ENCODE data around the gene ELOA. TPM values are rescaled to one million over a fixed set of nuclear protein-coding genes. Genes with fewer than 3 reads are reported as not detected.

Gene ELOA
- total and polyA plus RNA-seq, 9 of the 15 experiments (the other 6 are each of a cell fraction or from before 2014, with no cell fraction given): 31.9 to 98.6 (median 61.3) TPM

DNA sequence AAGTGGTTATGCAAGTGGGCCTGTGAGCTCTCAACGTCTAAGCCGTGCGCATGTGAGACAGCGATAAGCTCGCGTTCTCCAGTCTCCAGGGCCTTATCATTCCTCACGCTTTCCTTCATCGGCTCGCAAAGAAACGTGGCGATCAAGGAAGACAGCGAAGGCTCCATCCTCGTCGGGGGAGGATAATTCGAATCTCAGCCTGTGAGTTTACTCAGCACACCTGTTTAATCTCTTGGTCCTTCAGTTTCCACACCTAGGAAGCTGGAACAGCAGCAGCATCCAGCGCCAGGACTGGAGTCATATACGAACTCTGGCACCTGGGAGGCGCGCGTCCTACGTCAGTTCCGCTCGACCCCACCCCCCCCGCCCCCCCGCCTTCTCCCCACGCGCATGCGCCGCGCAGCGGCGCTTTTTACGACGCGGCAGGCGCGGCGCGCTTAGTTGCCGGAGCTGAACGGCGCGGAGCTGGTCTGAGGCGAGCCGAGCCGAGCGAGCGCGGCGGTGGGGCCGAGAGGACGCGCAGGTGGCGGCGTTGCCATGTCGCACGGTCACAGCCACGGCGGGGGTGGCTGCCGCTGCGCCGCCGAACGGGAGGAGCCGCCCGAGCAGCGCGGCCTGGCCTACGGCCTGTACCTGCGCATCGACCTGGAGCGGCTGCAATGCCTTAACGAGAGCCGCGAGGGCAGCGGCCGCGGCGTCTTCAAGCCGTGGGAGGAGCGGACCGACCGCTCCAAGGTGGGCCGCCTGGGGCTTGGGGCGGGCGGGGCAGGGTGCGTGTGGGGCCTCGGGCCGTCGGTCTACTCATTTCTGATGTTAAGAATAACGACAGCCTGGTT lies 34.9 kb downstream of the ELOA start, which contains the start of gene PITHD1 (continued):
- TF ChIP-seq ZNF212 (CRISPR knock-in tag; IDR thresholded peaks at IDR 0.05) (no peak), MEF2D (tag; conservative IDR thresholded peaks at IDR 0.05; ENCODE audit: low read depth) (no peak; the same call in 1 of the 2 replicates), ZNF316 (IDR thresholded peaks at IDR 0.05) (0 out of 2 replicates have a peak, but pooled peaks have one; percentile 2), PRMT5 (CRISPR knock-in tag; IDR thresholded peaks at IDR 0.05) (no peak), HDAC8 (tag; IDR thresholded peaks at IDR 0.05) (peak; percentile 70; the same call in 1 of the 2 replicates), ZNF766 (CRISPR knock-in tag; conservative IDR thresholded peaks at IDR 0.05) (peak; percentile 74; the same call in 1 of the 2 replicates), KLF13 (tag; IDR thresholded peaks at IDR 0.05; ENCODE audit: borderline replicate concordance, low read depth) (0 out of 2 replicates have a peak, but pooled peaks have one; percentile 49), ZNF717 (CRISPR knock-in tag; IDR thresholded peaks at IDR 0.05) (no peak), ZNF696 (CRISPR knock-in tag; conservative IDR thresholded peaks at IDR 0.05) (no peak), GTF2A2 (tag; IDR thresholded peaks at IDR 0.05) (no peak), SP2 (IDR thresholded peaks at IDR 0.05; ENCODE audit: extremely low read depth, low read depth, low read length, poor library complexity, severe bottlenecking) (no peak), CTBP1 (IDR thresholded peaks at IDR 0.05; ENCODE audit: borderline replicate concordance) (peak; percentile 98), SP1 (CRISPR knock-in tag; IDR thresholded peaks at IDR 0.05) (peak; percentile 78), NRF1 (conservative IDR thresholded peaks at IDR 0.05 in 1 of 2, IDR thresholded peaks at IDR 0.05 in 1 of 2) (peak; percentile 92 to 93), NR2C1 (IDR thresholded peaks at IDR 0.05) (peak; percentile 78), NR2C1 (tag; IDR thresholded peaks at IDR 0.05) (peak; percentile 86), EP400 (IDR thresholded peaks at IDR 0.05) (peak; percentile 99), STAT5B (CRISPR knock-in tag; IDR thresholded peaks at IDR 0.05) (no peak)
- TF ChIP-seq, protein P1, sequence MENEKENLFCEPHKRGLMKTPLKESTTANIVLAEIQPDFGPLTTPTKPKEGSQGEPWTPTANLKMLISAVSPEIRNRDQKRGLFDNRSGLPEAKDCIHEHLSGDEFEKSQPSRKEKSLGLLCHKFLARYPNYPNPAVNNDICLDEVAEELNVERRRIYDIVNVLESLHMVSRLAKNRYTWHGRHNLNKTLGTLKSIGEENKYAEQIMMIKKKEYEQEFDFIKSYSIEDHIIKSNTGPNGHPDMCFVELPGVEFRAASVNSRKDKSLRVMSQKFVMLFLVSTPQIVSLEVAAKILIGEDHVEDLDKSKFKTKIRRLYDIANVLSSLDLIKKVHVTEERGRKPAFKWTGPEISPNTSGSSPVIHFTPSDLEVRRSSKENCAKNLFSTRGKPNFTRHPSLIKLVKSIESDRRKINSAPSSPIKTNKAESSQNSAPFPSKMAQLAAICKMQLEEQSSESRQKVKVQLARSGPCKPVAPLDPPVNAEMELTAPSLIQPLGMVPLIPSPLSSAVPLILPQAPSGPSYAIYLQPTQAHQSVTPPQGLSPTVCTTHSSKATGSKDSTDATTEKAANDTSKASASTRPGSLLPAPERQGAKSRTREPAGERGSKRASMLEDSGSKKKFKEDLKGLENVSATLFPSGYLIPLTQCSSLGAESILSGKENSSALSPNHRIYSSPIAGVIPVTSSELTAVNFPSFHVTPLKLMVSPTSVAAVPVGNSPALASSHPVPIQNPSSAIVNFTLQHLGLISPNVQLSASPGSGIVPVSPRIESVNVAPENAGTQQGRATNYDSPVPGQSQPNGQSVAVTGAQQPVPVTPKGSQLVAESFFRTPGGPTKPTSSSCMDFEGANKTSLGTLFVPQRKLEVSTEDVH (IDR thresholded peaks at IDR 0.05; ENCODE audit: low read depth, partially characterized antibody): peak; percentile 56
- TF ChIP-seq, protein P2, sequence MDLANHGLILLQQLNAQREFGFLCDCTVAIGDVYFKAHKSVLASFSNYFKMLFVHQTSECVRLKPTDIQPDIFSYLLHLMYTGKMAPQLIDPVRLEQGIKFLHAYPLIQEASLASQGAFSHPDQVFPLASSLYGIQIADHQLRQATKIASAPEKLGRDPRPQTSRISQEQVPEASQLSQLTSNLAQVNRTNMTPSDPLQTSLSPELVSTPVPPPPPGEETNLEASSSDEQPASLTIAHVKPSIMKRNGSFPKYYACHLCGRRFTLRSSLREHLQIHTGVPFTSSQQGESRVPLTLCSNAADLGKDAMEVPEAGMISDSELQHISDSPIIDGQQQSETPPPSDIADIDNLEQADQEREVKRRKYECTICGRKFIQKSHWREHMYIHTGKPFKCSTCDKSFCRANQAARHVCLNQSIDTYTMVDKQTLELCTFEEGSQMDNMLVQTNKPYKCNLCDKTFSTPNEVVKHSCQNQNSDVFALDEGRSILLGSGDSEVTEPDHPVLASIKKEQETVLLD (IDR thresholded peaks at IDR 0.05): no peak; the same call in 1 of the 2 replicates
- TF ChIP-seq, protein P3, sequence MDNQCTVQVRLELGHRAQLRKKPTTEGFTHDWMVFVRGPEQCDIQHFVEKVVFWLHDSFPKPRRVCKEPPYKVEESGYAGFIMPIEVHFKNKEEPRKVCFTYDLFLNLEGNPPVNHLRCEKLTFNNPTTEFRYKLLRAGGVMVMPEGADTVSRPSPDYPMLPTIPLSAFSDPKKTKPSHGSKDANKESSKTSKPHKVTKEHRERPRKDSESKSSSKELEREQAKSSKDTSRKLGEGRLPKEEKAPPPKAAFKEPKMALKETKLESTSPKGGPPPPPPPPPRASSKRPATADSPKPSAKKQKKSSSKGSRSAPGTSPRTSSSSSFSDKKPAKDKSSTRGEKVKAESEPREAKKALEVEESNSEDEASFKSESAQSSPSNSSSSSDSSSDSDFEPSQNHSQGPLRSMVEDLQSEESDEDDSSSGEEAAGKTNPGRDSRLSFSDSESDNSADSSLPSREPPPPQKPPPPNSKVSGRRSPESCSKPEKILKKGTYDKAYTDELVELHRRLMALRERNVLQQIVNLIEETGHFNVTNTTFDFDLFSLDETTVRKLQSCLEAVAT (IDR thresholded peaks at IDR 0.05): peak in 1 of 2 experiments; percentile 77; a peak in 3 of 4 replicates
- TF ChIP-seq, protein P4, sequence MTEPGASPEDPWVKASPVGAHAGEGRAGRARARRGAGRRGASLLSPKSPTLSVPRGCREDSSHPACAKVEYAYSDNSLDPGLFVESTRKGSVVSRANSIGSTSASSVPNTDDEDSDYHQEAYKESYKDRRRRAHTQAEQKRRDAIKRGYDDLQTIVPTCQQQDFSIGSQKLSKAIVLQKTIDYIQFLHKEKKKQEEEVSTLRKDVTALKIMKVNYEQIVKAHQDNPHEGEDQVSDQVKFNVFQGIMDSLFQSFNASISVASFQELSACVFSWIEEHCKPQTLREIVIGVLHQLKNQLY (CRISPR knock-in tag; conservative IDR thresholded peaks at IDR 0.05): no peak

Measured in K562 (cell line).